Activated CD4-positive, alpha-beta memory T cell treated with anti-CD3 and anti-CD28 coated beads for 36 hours (primary cell): ENCODE measurements around the gene CRB1. TPM values are rescaled to one million over a fixed set of nuclear protein-coding genes. Genes with fewer than 3 reads are reported as not detected.

ENCODE experiments used
- CTCF ChIA-PET: fragments of 350-600 bp; sonication (Branson Sonifier 250); formaldehyde crosslinking; loops from one replicate; lab custom pipeline; 2021; ENCODE audit warnings: antibody characterized with exemption, inconsistent platforms; lab: Charles Lee
- POLR2A ChIA-PET: fragments of 350-600 bp; sonication (Branson Sonifier 250); formaldehyde crosslinking; loops from one replicate; lab custom pipeline; 2021; ENCODE audit warnings: antibody characterized with exemption; lab: Charles Lee
- DNase-seq: peaks from one replicate; pipeline ENCODE4 v3.0.0-alpha.2; 2020
- H3K27ac Mint-ChIP-seq: one replicate; pipeline ENCODE4 v1.8.0; 2021; ENCODE audit warnings: mixed read lengths
- H3K27me3 Mint-ChIP-seq: one replicate; pipeline ENCODE4 v1.8.0; 2021; ENCODE audit warnings: mixed read lengths
- H3K36me3 Mint-ChIP-seq: one replicate; pipeline ENCODE4 v1.8.0; 2021; ENCODE audit warnings: mixed read lengths
- H3K4me1 Mint-ChIP-seq: one replicate; pipeline ENCODE4 v1.8.0; 2021; ENCODE audit warnings: low read depth, mixed read lengths
- H3K4me3 Mint-ChIP-seq: one replicate; pipeline ENCODE4 v1.8.0; 2021; ENCODE audit warnings: mild to moderate bottlenecking, mixed read lengths
- H3K9me3 Mint-ChIP-seq: one replicate; pipeline ENCODE4 v1.8.0; 2021; ENCODE audit warnings: mixed read lengths
- intact Hi-C: fragments of 100-400 bp; cut with micrococcal nuclease; formaldehyde crosslinking; loops from one replicate; pipeline ENCODE4 v1.15.1; 2023
- total RNA-seq, 2 experiments: library from RNA; stranded (reverse); gene quantifications; one replicate each; pipeline ENCODE4 v1.2.3, GENCODE V29; 2021

The CRB1 gene
- total RNA-seq, 2 experiments from 2014 or later: not detected

DNA sequence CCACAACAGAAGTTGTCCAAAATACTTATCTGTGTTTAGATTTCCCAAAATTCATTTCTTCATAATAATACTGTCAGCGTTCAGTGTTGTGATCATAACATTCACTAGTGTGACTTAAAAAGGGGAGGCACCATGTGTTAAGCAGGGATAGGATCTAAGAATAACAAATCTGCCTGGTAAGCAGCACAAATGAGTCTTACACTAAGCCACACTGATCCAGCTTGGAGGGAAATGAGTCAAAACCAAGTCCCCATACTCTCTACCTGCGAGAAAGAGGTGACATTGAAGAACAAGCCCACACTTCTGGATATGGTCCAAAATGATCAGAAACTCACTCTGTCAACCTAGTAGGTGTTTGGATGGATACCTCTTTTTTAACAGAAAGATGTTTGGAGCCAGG is 145.5 kb downstream of the CRB1 start:
- no peak for DNase-seq
- H3K27ac Mint-ChIP-seq: no peak overlapping the region
- intact Hi-C loops: no loop called here
- peaks cover 6% of the 10 kb centered on the region for H3K27me3 Mint-ChIP-seq
- ChIA-PET POLR2A (no interaction called here), CTCF (no interaction called here)
- no peak overlapping the region for H3K4me3 Mint-ChIP-seq
- no peaks in the 10 kb centered on the region for H3K4me1 Mint-ChIP-seq
- no peaks in the 10 kb centered on the region for H3K9me3 Mint-ChIP-seq
- H3K36me3 Mint-ChIP-seq: no peaks in the 10 kb centered on the region

DNA sequence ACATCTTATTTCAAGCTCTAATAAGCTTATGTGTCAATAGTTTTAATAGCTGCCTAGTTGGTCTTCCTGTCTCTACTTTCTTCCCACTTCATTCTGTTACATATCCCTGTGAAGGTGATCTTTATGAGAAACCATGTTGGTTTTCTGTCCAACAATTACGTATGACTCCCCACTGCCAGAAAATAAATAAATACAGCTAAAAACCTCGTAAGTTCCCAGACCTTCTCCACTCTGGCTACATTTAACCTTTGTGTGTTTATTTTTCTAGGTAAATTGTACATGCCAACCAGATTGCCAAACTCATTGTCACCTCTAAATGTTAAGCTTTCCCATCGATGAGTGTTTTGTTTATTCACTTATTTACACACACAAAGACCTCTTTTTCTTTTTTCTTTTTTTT is 147.2 kb downstream of the CRB1 start:
- Mint-ChIP-seq H3K27me3 (peaks cover 6% of the 10 kb centered on the region), H3K9me3 (no peaks in the 10 kb centered on the region), H3K4me1 (no peaks in the 10 kb centered on the region), H3K36me3 (no peaks in the 10 kb centered on the region), H3K4me3 (no peak overlapping the region), H3K27ac (no peak overlapping the region)
- POLR2A ChIA-PET: no interaction called here
- CTCF ChIA-PET: no interaction called here
- intact Hi-C loops: no loop called here
- no peak for DNase-seq

DNA sequence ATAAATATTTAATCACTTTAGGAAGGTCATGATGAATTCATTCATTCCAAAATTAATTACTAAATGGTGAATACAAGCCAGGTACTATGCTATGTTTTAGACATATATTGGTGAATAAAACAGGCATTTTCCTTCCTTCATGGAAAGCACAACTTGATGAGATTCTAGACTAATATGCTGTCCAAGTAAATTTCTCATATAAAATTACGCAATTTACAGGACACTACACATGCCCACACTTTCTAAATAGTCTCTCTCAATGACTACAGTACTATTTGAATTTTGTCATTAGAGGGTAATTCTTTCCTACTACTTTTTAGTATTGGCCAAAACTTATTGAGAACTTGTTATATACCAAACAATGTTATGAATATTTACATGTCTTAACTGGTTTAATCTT is 150.6 kb downstream of the CRB1 start:
- CTCF ChIA-PET: no interaction called here
- Mint-ChIP-seq H3K4me1 (no peaks in the 10 kb centered on the region), H3K27me3 (no peaks in the 10 kb centered on the region), H3K9me3 (no peaks in the 10 kb centered on the region), H3K27ac (no peak overlapping the region), H3K36me3 (no peaks in the 10 kb centered on the region), H3K4me3 (no peak overlapping the region)
- intact Hi-C loops: no loop called here
- POLR2A ChIA-PET: no interaction called here
- DNase-seq: no peak

DNA sequence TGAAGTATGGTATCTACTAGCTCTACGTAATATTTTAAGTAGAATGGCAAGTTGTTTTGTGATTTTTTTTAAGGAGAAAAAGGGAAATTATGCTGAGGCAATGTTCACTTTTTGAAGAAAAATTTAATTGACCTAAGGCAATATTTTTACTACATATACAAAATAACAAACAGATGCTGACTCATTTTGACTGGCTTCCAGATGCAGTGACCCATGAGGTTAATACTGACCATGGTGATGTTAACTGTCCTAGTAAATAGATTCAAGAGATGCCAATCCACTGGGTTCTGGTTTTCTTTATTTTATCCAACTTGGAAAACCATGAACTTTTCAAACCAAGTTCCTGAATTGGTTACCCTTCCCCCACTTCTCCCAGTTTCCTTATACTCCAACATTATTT is 154.9 kb downstream of the CRB1 start:
- no peak for DNase-seq
- intact Hi-C loops: no loop called here
- Mint-ChIP-seq H3K9me3 (no peaks in the 10 kb centered on the region), H3K27me3 (no peaks in the 10 kb centered on the region), H3K27ac (no peak overlapping the region), H3K36me3 (no peaks in the 10 kb centered on the region), H3K4me1 (no peaks in the 10 kb centered on the region), H3K4me3 (no peak overlapping the region)
- ChIA-PET CTCF (no interaction called here), POLR2A (no interaction called here)

DNA sequence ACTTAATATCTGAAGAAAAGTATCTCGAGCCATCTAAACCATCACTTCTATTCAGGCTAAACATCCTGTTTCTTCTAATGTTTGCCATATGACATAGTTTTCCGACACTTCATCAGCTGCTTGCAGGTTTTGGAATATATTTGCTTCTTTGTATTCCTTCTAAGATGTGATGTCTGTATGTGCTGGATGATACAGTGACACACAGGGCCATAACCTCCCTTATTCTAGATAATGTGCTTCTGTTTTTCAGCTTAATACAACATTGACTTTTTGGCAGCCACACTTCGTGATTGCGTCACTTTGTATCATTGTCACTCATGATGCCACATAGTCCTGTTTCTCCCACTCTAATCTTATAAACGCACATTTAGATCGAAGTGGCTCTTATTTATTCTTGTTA is 156.3 kb downstream of the CRB1 start:
- Mint-ChIP-seq H3K4me1 (no peaks in the 10 kb centered on the region), H3K4me3 (no peak overlapping the region), H3K27me3 (no peaks in the 10 kb centered on the region), H3K36me3 (no peaks in the 10 kb centered on the region), H3K27ac (no peak overlapping the region), H3K9me3 (no peaks in the 10 kb centered on the region)
- no peak for DNase-seq
- intact Hi-C loops: no loop called here
- CTCF ChIA-PET: no interaction called here
- POLR2A ChIA-PET: no interaction called here

DNA sequence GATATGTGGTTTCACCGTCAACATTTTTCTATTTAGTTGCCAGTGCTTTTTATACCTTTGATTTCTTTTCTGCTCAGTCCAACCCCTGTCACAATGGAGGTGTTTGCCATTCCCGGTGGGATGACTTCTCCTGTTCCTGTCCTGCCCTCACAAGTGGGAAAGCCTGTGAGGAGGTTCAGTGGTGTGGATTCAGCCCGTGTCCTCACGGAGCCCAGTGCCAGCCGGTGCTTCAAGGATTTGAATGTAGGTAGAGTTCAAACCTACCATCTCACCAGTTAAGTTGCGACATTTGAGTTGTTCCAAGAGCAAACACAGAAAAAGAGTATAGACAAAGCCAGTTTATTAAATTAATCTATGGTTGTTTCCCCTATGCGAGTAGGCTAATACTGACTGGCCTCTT is 161.3 kb downstream of the CRB1 start:
- Mint-ChIP-seq H3K9me3 (no peaks in the 10 kb centered on the region), H3K27me3 (no peaks in the 10 kb centered on the region), H3K4me1 (no peaks in the 10 kb centered on the region), H3K27ac (no peak overlapping the region), H3K36me3 (no peaks in the 10 kb centered on the region), H3K4me3 (no peak overlapping the region)
- no peak for DNase-seq
- CTCF ChIA-PET: no interaction called here
- intact Hi-C loops: no loop called here
- POLR2A ChIA-PET: no interaction called here

DNA sequence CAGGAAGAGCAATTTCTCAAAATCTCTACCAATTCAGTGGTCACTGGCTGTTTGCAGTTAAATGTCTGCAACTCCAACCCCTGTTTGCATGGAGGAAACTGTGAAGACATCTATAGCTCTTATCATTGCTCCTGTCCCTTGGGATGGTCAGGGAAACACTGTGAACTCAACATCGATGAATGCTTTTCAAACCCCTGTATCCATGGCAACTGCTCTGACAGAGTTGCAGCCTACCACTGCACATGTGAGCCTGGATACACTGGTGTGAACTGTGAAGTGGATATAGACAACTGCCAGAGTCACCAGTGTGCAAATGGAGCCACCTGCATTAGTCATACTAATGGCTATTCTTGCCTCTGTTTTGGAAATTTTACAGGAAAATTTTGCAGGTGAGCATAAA is 167.2 kb downstream of the CRB1 start:
- Mint-ChIP-seq H3K27ac (no peak overlapping the region), H3K9me3 (no peaks in the 10 kb centered on the region), H3K27me3 (no peaks in the 10 kb centered on the region), H3K36me3 (no peaks in the 10 kb centered on the region), H3K4me3 (no peak overlapping the region), H3K4me1 (no peaks in the 10 kb centered on the region)
- DNase-seq: no peak
- ChIA-PET POLR2A (no interaction called here), CTCF (no interaction called here)
- intact Hi-C loops: no loop called here

DNA sequence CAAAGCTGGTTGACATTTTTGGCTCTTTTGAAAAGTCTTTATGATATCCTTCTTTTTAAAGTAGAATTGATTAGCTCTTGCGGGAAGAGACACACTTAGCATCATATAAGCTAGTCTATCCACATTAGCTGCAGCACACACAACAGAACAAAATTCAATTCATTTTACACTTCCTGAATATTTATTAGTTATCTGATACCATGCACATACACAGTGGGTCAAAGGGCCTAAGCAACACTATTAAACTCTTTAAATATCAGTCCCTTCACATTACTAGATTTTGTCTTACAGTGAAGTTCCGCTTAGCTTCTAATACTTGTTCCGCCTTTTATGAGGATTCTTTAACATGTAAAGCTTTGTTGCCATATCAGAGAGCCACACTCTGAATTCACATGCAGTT is 169.5 kb downstream of the CRB1 start:
- Mint-ChIP-seq H3K4me3 (no peak overlapping the region), H3K27ac (no peak overlapping the region), H3K4me1 (no peaks in the 10 kb centered on the region), H3K27me3 (no peaks in the 10 kb centered on the region), H3K36me3 (no peaks in the 10 kb centered on the region), H3K9me3 (no peaks in the 10 kb centered on the region)
- DNase-seq: no peak
- intact Hi-C loops: no loop called here
- CTCF ChIA-PET: no interaction called here
- POLR2A ChIA-PET: no interaction called here

DNA sequence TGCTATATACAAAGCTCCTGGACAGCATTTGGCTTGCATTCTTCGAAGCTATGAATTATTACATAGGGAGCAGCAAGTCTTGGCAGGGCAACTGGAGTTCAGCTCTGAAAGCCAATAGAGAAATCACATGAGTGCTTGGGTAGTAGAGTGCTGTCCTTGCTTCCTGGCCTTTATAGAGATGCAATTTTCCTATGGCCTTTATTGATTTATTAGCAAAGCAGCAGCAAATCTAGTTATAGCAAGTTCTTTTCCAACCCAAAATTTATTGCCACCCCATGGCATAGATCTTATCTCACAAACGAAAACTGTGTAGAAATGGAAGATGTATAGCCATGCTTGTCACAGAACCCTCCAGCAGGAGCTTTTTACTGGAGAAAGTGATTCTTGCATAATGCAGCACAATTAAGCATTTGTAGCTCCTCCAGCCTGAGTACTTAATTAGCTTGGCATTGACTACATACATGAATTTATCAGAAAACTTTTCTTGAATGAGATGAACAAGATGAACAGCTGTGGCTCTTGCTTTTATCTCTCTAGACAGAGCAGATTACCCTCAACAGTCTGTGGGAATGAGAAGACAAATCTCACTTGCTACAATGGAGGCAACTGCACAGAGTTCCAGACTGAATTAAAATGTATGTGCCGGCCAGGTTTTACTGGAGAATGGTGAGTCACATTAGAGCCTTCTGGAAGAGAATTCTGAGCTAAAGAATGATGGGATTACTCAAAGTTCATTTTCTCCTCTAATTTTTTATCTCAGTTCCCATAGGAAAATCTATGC is 170.1 kb downstream of the CRB1 start:
- no peaks in the 10 kb centered on the region for H3K36me3 Mint-ChIP-seq
- ChIA-PET CTCF (no interaction called here), POLR2A (no interaction called here)
- no peak for DNase-seq
- H3K4me1 Mint-ChIP-seq: no peaks in the 10 kb centered on the region
- H3K27me3 Mint-ChIP-seq: no peaks in the 10 kb centered on the region
- H3K4me3 Mint-ChIP-seq: no peak overlapping the region
- intact Hi-C loops: no loop called here
- H3K9me3 Mint-ChIP-seq: no peaks in the 10 kb centered on the region
- H3K27ac Mint-ChIP-seq: no peak overlapping the region

DNA sequence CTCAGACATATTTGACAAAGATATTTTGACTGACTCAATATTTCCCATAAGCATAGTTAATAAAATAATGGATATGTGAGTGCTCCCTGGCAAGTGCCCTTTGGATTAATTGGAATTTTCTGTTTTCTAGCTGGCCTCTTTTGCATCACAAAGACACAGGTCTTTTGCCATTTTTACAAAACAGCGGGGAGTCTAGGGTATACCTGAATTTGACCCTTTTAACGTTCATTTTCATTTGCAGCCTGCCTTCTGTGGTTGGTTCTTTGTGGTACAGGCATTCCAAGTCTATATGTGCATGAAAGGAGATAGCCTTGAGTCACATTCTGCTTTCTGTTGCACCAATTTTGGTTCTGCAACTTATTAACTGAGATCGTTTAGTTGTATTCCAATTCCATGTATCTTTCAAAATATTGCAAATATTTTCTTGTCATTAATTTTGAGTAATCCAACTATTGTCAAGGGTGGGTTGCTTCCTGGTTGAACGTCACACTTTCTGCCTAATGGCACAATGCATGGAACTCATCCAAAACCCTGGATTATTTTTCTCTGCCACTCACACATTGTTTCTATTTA is 171.7 kb downstream of the CRB1 start:
- no peaks in the 10 kb centered on the region for H3K4me1 Mint-ChIP-seq

DNA sequence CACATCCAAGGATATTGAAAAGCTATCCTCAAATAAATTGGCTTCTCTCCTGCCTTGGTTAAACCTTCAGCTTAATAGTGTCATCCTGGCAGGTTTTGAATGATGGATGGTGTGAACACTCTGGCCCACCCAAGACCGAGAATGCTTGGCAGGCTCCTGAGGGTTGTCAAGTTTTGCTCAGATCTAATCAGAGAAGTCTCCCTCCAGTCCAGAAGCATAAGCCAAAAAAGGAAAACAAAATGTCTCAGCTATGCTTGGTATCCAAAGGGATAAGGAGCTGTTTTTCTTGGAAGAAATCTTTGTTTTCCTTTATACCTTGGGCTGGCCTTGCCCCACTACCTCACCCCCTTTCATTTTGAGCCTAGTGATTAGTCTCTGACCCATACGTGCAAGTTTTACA is 172.7 kb downstream of the CRB1 start:
- Mint-ChIP-seq H3K36me3 (no peaks in the 10 kb centered on the region), H3K9me3 (no peaks in the 10 kb centered on the region), H3K27me3 (no peaks in the 10 kb centered on the region), H3K4me3 (no peak overlapping the region), H3K4me1 (no peaks in the 10 kb centered on the region), H3K27ac (no peak overlapping the region)
- intact Hi-C loops: no loop called here
- no peak for DNase-seq
- POLR2A ChIA-PET: no interaction called here
- CTCF ChIA-PET: interaction anchor here (0.9 kb wide), 1 partner anchor 40 kb away, joined by 3 read pairs; no protein-coding TSS in a partner anchor

More for the DNA sequence above, 171.7 kb downstream of the CRB1 start:
- Mint-ChIP-seq H3K9me3 (no peaks in the 10 kb centered on the region), H3K4me3 (no peak overlapping the region), H3K36me3 (no peaks in the 10 kb centered on the region), H3K27ac (no peak overlapping the region), H3K27me3 (no peaks in the 10 kb centered on the region)
- intact Hi-C loops: no loop called here
- ChIA-PET POLR2A (no interaction called here), CTCF (interaction anchor here (1.3 kb wide), 1 partner anchor 40 kb away, joined by 4 read pairs; no protein-coding TSS in a partner anchor)
- DNase-seq: no peak

DNA sequence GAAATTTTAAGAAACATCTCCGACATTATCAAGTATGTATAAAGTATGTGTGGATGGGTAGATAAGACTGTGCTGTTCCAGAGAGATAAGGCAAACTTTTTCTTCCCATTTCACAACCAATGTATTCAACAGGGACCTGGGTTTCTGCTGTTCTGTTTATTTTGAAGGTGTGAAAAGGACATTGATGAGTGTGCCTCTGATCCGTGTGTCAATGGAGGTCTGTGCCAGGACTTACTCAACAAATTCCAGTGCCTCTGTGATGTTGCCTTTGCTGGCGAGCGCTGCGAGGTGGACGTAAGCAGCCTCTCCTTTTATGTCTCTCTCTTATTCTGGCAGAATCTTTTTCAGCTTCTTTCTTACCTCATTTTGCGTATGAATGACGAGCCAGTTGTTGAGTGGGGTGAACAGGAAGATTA is 174.0 kb downstream of the CRB1 start:
- Mint-ChIP-seq H3K4me1 (no peaks in the 10 kb centered on the region), H3K27me3 (no peaks in the 10 kb centered on the region), H3K4me3 (no peak overlapping the region), H3K9me3 (no peaks in the 10 kb centered on the region), H3K36me3 (no peaks in the 10 kb centered on the region), H3K27ac (no peak overlapping the region)
- no peak for DNase-seq
- ChIA-PET CTCF (no interaction called here), POLR2A (no interaction called here)
- intact Hi-C loops: no loop called here

DNA sequence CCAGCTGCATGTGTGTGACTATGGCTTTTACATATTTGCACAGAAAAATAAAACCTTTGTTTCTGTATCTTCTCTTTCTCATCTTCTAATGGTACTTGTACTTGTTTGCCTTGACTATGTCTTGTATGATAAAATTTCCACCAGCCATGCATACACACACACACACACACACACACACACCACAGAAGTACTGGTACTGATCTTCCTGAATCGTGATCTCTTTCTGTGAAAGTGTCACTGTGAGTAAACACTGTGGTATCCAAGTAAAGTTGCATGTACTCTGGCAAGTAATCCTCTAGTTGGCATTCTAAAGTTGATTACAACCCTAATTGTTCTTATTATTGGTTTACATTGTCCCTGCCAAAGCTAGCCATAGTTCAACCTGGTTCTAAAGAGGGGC is 176.7 kb downstream of the CRB1 start:
- Mint-ChIP-seq H3K36me3 (no peaks in the 10 kb centered on the region), H3K9me3 (no peaks in the 10 kb centered on the region), H3K4me3 (no peak overlapping the region), H3K4me1 (no peaks in the 10 kb centered on the region), H3K27ac (no peak overlapping the region), H3K27me3 (no peaks in the 10 kb centered on the region)
- ChIA-PET CTCF (no interaction called here), POLR2A (interaction anchor here (0.6 kb wide), 1 partner anchor 18 kb away, joined by 3 read pairs; no protein-coding TSS in a partner anchor)
- intact Hi-C loops: no loop called here
- DNase-seq: no peak
